Calu3 (cell line): ENCODE data around the gene FOXK1. TPM values are rescaled to one million over a fixed set of nuclear protein-coding genes. Genes with fewer than 3 reads are reported as not detected.

Experiments
- BruUV-seq: library from RNA; stranded (reverse); fragments of 400-500 nt; replicated peaks from 2 replicates; lab custom pipeline; 2021; lab: Mats Ljungman, UMichigan
- CTCF ChIA-PET: fragments of 300-600 bp; sonication (Branson Sonifier 250); formaldehyde crosslinking; loops from one replicate; lab custom pipeline; 2022; ENCODE audit warnings: antibody characterized with exemption; lab: Charles Lee
- DNase-seq: peaks from one replicate; pipeline ENCODE4 v3.0.0; 2022
- H3K27ac Mint-ChIP-seq: one replicate; pipeline ENCODE4 v1.8.0; 2022; ENCODE audit warnings: mixed read lengths; ENCODE audit not compliant: unreplicated experiment
- H3K27me3 Mint-ChIP-seq: one replicate; pipeline ENCODE4 v1.8.0; 2022; ENCODE audit warnings: mixed read lengths; ENCODE audit not compliant: unreplicated experiment
- H3K36me3 Mint-ChIP-seq: one replicate; pipeline ENCODE4 v1.8.0; 2022; ENCODE audit warnings: mild to moderate bottlenecking, moderate library complexity, mixed read lengths; ENCODE audit not compliant: insufficient read depth, unreplicated experiment
- H3K4me1 Mint-ChIP-seq: one replicate; pipeline ENCODE4 v1.8.0; 2022; ENCODE audit warnings: mild to moderate bottlenecking, low read depth, mixed read lengths; ENCODE audit not compliant: unreplicated experiment
- H3K4me3 Mint-ChIP-seq: one replicate; pipeline ENCODE4 v1.8.0; 2022; ENCODE audit warnings: mild to moderate bottlenecking, low read depth, moderate library complexity, mixed read lengths; ENCODE audit not compliant: unreplicated experiment
- H3K9me3 Mint-ChIP-seq: one replicate; pipeline ENCODE4 v1.8.0; 2022; ENCODE audit warnings: low read depth, mixed read lengths; ENCODE audit not compliant: unreplicated experiment
- CTCF ChIP-seq: fragments of 200-600 bp; IDR thresholded peaks from one replicate; pipeline ENCODE4 v1.8.0; 2022; ENCODE audit warnings: antibody characterized with exemption; ENCODE audit not compliant: unreplicated experiment
- intact Hi-C: fragments of 100-400 bp; cut with micrococcal nuclease; formaldehyde crosslinking; loops from one replicate; pipeline ENCODE4 v1.10.0; 2022; ENCODE audit not compliant: unreplicated experiment
- total RNA-seq: library from RNA; stranded (reverse); gene quantifications from 2 replicates; pipeline ENCODE4 v1.2.3, GENCODE V29; 2022

FOXK1 gene
- total RNA-seq, 1 experiment from 2014 or later, result 65.9 TPM

GRCh38 chr7:4794591-4795350 is 112.7 kb downstream of the FOXK1 start:
- CTCF ChIA-PET, result no interaction called here
- Mint-ChIP-seq H3K4me1 (no peaks in the 10 kb centered on the region), H3K27me3 (no peaks in the 10 kb centered on the region), H3K27ac (peak overlapping the region; percentile 34), H3K4me3 (no peak overlapping the region), H3K9me3 (no peaks in the 10 kb centered on the region), H3K36me3 (peaks cover 65% of the 10 kb centered on the region)
- TF ChIP-seq CTCF, result no peak
- DNase-seq, result no peak
- intact Hi-C loops, result no loop called here
- BruUV-seq, result TSS peak; percentile 10

- Mint-ChIP-seq H3K4me3 (no peak overlapping the region), H3K4me1 (no peaks in the 10 kb centered on the region), H3K9me3 (no peaks in the 10 kb centered on the region), H3K36me3 (peaks cover 59% of the 10 kb centered on the region), H3K27ac (no peak overlapping the region), H3K27me3 (no peaks in the 10 kb centered on the region)
- DNase-seq, result no peak
- intact Hi-C loops, result loop anchor here (2.0 kb wide), 1 partner anchor 288 kb away; no protein-coding TSS in a partner anchor
- BruUV-seq, result no TSS peak
- no peak for TF ChIP-seq CTCF
- CTCF ChIA-PET, result interaction anchor here (0.7 kb wide), 1 partner anchor 9 kb away, joined by 3 read pairs; no protein-coding TSS in a partner anchor
Measured at GRCh38 chr7:4796453-4796852, 114.4 kb downstream of the FOXK1 start.

GRCh38 chr7:4797858-4798705 is 116.0 kb downstream of the FOXK1 start:
- H3K27ac Mint-ChIP-seq, result no peak overlapping the region
- BruUV-seq, result no TSS peak
- no peaks in the 10 kb centered on the region for H3K27me3 Mint-ChIP-seq
- peak; percentile 98 for TF ChIP-seq CTCF
- peak; percentile 77 for DNase-seq
- H3K4me1 Mint-ChIP-seq, result no peaks in the 10 kb centered on the region
- intact Hi-C loops, result loop anchor here (2.0 kb wide), 1 partner anchor 287 kb away; no protein-coding TSS in a partner anchor
- H3K36me3 Mint-ChIP-seq, result peaks cover 49% of the 10 kb centered on the region
- CTCF ChIA-PET, result interaction anchor here (0.9 to 1.4 kb wide), 2 partner anchors 85 to 176 kb away, joined by 3 to 4 read pairs; partner anchors contain the start of gene RADIL
- H3K4me3 Mint-ChIP-seq, result no peak overlapping the region
- H3K9me3 Mint-ChIP-seq, result no peaks in the 10 kb centered on the region

GRCh38 chr7:4798706-4799235 is 116.7 kb downstream of the FOXK1 start:
- peaks cover 45% of the 10 kb centered on the region for H3K36me3 Mint-ChIP-seq
- no TSS peak for BruUV-seq
- CTCF ChIA-PET, result interaction anchor here (0.9 to 1.4 kb wide), 2 partner anchors 84 to 175 kb away, joined by 3 to 4 read pairs; partner anchors contain the start of gene RADIL
- H3K27me3 Mint-ChIP-seq, result no peaks in the 10 kb centered on the region
- no peak for TF ChIP-seq CTCF
- no peak for DNase-seq
- intact Hi-C loops, result no loop called here
- no peaks in the 10 kb centered on the region for H3K4me1 Mint-ChIP-seq
- H3K9me3 Mint-ChIP-seq, result no peaks in the 10 kb centered on the region
- no peak overlapping the region for H3K4me3 Mint-ChIP-seq
- no peak overlapping the region for H3K27ac Mint-ChIP-seq
